Measurements from ENCODE around the gene FANCC.

FANCC gene

DNA sequence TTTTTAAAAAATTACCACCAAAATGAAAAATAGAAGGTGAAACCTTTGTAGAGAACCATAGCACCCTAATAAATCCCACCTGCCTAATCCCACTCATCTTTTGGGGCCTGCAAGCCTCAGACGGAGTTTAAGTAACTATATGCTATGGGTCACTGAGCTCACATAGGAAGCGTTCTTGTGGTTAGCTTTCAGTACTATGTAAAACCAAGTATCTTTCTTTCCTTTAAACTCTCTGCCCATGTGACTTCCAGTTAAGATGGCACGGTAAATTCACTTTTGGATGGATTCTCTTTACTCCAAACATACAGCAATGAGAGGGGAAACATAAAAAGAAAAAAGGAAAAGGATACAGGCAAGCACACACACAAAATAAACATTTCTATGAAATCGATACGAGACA, 50.9 kb downstream of the FANCC start:
- no peak overlapping the region for H3K4me3 ChIP-seq (ENCODE audit: low read depth, low read length)
- no peak for DNase-seq (ENCODE audit: low read depth)
- TF ChIP-seq, protein P1, sequence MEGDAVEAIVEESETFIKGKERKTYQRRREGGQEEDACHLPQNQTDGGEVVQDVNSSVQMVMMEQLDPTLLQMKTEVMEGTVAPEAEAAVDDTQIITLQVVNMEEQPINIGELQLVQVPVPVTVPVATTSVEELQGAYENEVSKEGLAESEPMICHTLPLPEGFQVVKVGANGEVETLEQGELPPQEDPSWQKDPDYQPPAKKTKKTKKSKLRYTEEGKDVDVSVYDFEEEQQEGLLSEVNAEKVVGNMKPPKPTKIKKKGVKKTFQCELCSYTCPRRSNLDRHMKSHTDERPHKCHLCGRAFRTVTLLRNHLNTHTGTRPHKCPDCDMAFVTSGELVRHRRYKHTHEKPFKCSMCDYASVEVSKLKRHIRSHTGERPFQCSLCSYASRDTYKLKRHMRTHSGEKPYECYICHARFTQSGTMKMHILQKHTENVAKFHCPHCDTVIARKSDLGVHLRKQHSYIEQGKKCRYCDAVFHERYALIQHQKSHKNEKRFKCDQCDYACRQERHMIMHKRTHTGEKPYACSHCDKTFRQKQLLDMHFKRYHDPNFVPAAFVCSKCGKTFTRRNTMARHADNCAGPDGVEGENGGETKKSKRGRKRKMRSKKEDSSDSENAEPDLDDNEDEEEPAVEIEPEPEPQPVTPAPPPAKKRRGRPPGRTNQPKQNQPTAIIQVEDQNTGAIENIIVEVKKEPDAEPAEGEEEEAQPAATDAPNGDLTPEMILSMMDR (IDR thresholded peaks at IDR 0.05; ENCODE audit: control insufficient read depth, extremely low read depth, insufficient read depth), result no peak

DNA sequence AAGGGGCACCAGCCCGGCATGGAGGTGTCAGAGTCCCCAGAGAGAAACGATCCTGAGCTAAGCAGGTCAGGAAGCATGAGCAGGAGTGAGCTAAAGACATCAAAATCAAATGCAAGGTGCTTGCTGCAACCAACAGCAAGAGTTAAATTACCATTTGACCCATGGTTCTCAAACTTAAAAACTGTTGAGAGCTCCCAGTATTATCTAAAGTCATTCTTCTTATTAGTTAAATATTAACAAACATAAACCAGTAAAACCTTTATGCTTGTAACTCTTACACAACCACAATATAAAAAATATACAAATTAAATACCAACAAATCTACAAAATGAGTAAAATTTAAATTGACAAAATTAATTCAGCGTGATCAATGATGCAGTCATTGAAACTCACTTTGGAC, 51.5 kb downstream of the FANCC start:
- no peak overlapping the region for H3K4me3 ChIP-seq (ENCODE audit: low read depth, low read length)
- TF ChIP-seq, protein P1 (IDR thresholded peaks at IDR 0.05; ENCODE audit: control insufficient read depth, extremely low read depth, insufficient read depth), result no peak
- no peak for DNase-seq (ENCODE audit: low read depth)

DNA sequence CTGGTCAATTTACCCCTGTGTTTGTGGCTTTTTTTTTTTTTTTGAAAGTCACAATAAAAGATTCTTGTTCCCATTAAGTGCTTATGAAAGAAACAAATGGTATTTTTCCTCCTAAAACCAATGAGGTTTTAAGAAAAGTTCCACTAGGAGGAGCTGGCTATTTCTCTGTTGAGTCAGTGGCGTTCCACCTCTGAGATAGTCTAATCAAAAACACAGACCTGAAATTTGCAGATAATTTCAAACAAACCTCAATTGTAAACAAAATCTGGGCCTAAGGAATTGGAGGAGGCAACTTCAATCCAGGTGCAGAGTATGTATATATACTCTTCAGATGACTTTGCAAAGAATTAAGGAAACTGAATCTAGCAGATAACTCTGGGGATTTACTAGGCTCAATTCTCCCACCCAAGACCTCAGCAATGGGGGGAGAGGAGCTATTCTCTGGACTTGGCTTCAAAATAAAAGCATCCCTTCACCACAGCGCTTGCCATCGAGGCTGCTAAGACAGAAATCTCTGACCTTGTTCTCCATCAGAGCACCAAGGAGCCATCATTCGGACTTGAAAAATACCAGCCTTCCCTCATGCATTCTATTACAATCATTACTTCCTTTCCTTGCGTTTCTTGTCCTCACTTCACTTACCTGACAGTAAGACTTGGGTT, 52.4 kb downstream of the FANCC start:
- TF ChIP-seq, protein P1 (IDR thresholded peaks at IDR 0.05; ENCODE audit: control insufficient read depth, extremely low read depth, insufficient read depth), result peak; percentile 29
- DNase-seq (ENCODE audit: low read depth), result no peak
- H3K4me3 ChIP-seq (ENCODE audit: low read depth, low read length), result no peak overlapping the region

DNA sequence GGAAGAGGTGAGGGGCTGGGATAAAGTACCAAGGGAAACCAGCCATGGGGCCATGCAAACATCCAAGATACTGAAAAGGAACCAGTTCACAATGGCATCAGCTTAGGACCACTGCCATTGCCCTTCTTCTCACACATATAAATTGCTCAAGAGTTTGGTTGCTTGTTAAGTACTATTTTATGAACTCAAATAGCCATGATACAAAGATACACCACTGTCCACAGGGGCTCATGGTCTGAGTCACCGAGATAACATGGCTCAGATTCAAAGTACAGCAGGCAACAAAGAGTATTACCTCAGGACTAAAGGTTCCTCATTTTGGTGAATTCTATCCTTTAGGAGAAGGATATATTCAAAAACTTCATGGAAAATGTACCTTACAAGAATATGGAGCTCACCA, 55.6 kb downstream of the FANCC start:
- no peak overlapping the region for H3K4me3 ChIP-seq (ENCODE audit: low read depth, low read length)
- TF ChIP-seq, protein P1 (IDR thresholded peaks at IDR 0.05; ENCODE audit: control insufficient read depth, extremely low read depth, insufficient read depth), result no peak
- no peak for DNase-seq (ENCODE audit: low read depth)

DNA sequence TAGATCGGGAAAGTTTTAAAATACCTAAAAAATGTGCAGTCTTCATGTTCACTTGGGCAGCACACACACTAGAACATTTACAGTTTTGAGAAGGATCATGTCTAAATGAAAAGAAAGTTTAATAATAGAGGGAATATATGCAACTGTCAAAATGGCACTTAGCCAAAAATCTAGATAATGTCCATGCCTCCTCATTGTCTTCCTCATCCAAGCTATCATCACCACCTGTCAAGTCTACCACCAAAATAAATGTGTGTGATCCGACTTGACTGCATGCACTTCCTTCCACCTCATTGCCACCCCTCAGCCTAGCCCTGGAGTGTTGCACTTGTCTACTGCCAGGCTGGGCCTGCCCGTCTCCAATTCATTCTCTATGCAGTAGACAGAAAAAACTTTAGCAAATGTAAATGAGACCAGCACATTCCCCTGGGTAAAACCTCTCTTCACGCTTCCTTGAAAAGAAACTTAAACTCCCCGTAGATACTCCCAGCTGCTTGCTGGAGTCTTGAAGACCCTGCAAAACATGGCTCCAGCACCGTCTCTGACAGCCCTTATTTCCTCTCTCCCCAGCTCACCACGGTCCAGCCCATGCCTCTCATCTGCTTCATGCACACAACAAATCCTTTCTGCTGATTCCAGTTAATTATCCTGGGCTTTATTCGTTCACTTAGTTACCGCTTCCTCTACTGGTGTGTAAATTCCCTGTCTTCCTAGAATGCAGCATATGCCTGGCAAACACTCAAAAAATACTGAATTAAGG, 66.9 kb downstream of the FANCC start:
- DNase-seq (ENCODE audit: low read depth), result no peak
- TF ChIP-seq, protein P1 (IDR thresholded peaks at IDR 0.05; ENCODE audit: control insufficient read depth, extremely low read depth, insufficient read depth), result no peak
- no peak overlapping the region for H3K4me3 ChIP-seq (ENCODE audit: low read depth, low read length)

DNA sequence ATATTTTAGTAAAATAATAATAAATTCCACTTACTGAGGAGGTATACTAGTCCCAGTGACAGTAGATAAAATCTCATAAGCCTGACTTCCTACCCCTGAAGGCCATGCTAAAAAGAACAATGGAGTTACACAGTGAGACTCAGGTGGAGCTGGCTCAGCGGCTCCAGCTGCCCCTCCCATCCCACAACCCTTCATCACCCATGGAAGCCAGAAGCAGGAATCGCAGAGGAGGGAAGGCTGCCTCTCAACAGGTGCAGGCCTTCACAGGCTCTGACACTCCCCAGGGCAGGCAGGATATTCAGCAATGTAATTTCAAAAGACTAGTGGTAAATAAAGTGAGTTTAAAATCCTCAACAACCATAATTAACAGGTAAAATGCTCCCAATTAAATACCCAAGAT, 67.5 kb downstream of the FANCC start:
- no peak for DNase-seq (ENCODE audit: low read depth)
- H3K4me3 ChIP-seq (ENCODE audit: low read depth, low read length), result no peak overlapping the region
- TF ChIP-seq, protein P1 (IDR thresholded peaks at IDR 0.05; ENCODE audit: control insufficient read depth, extremely low read depth, insufficient read depth), result no peak
